Measurements from ENCODE around the gene BORCS6. TPM values are rescaled to one million over a fixed set of nuclear protein-coding genes. Genes with fewer than 3 reads are reported as not detected.

The BORCS6 gene
- total and polyA plus RNA-seq, 9 of the 15 experiments (the other 6 are each of a cell fraction or from before 2014, with no cell fraction given): 0.01 to 7.4 (median 2.3) TPM

- TF ChIP-seq CTCF (IDR thresholded peaks at IDR 0.05 in 2 of 3, conservative IDR thresholded peaks at IDR 0.05 in 1 of 3; ENCODE audit: insufficient read depth in 2 of 3, low read depth in 1 of 3, low read length in 3 of 3): peak in 1 of 3 experiments; percentile 8; a peak in 2 of 6 replicates
- no peak for TF ChIP-seq NFE2L1 (tag; IDR thresholded peaks at IDR 0.05; ENCODE audit: borderline replicate concordance, low read depth)
- TF ChIP-seq JUN (IDR thresholded peaks at IDR 0.05; ENCODE audit: borderline replicate concordance, low read depth, low read length): no peak
- TF ChIP-seq JUN (CRISPR knock-in tag; IDR thresholded peaks at IDR 0.05; ENCODE audit: borderline replicate concordance): no peak; the same call in 1 of the 2 replicates
- peak; percentile 54 for TF ChIP-seq ELF1 (tag; IDR thresholded peaks at IDR 0.05)
- peak; percentile 95 for TF ChIP-seq LCOR (CRISPR knock-in tag; IDR thresholded peaks at IDR 0.05)
- TF ChIP-seq PHB2 (IDR thresholded peaks at IDR 0.05; ENCODE audit: low read depth): no peak; the same call in 1 of the 2 replicates
- peak in 1 of 2 experiments; percentile 37; a peak in 3 of 4 replicates for TF ChIP-seq RAD21 (CRISPR knock-in tag; conservative IDR thresholded peaks at IDR 0.05 in 1 of 2, IDR thresholded peaks at IDR 0.05 in 1 of 2)
- TF ChIP-seq ASH1L (IDR thresholded peaks at IDR 0.05; ENCODE audit: borderline replicate concordance, low read depth, partially characterized antibody): peak; percentile 76
- no peak for TF ChIP-seq XRCC5 (IDR thresholded peaks at IDR 0.05; ENCODE audit: low read depth, low read length)
- TF ChIP-seq MCM7 (IDR thresholded peaks at IDR 0.05): no peak
- TF ChIP-seq VEZF1 (CRISPR knock-in tag; IDR thresholded peaks at IDR 0.05): peak; percentile 41; the same call in 1 of the 2 replicates
- peak; percentile 85 for TF ChIP-seq PYGO2 (tag; IDR thresholded peaks at IDR 0.05)
- no peak for TF ChIP-seq ZNF280A (IDR thresholded peaks at IDR 0.05; ENCODE audit: low read depth, partially characterized antibody)
- TF ChIP-seq SREBF1 (IDR thresholded peaks at IDR 0.05; ENCODE audit: borderline replicate concordance, low read depth, low read length): no peak
- no peak for TF ChIP-seq POLR3G (IDR thresholded peaks at IDR 0.05; ENCODE audit: extremely low read depth, insufficient read length, insufficient replicate concordance)
- peak; percentile 100 for TF ChIP-seq CBX1 (IDR thresholded peaks at IDR 0.05; ENCODE audit: low read depth)
- TF ChIP-seq MEF2A (IDR thresholded peaks at IDR 0.05; ENCODE audit: control insufficient read depth, low read depth, low read length): peak; percentile 91
- no peak for TF ChIP-seq ZNF79 (CRISPR knock-in tag; IDR thresholded peaks at IDR 0.05; ENCODE audit: low read depth)
- TF ChIP-seq CREB3L1 (IDR thresholded peaks at IDR 0.05; ENCODE audit: borderline replicate concordance, low read depth): peak; percentile 55; the same call in 1 of the 2 replicates
Observed at GRCh38 chr17:8173056-8173870, 16.7 kb downstream of the BORCS6 start (continued).
